GM23338 (cell line): ENCODE measurements around the gene SCGB3A2. TPM values are rescaled to one million over a fixed set of nuclear protein-coding genes. Genes with fewer than 3 reads are reported as not detected.
"Not testable (repeated sequence)": the region's sequence is repeated elsewhere in the genome, so short reads cannot be mapped to it uniquely, and the experiment has no call there.

Experiments used
- ATAC-seq: fragments of 200-7000 bp; cut with Tn5 transposase; 3 replicates; pipeline ENCODE4 v1.9.1; 2020
- DNase-seq: peaks from one replicate; pipeline ENCODE4 v3.0.0-alpha.2; 2015; ENCODE audit warnings: low spot score
- H2AFZ ChIP-seq: fragments of 200-600 bp; sonication (generic); 2 replicates; pipeline ENCODE4 v1.8.0; 2016; ENCODE audit warnings: antibody characterized with exemption, mild to moderate bottlenecking, moderate library complexity
- H3F3A ChIP-seq: fragments of 200-600 bp; sonication (generic); replicated peaks from 2 replicates; pipeline ENCODE4 v1.8.0; 2017; ENCODE audit warnings: antibody characterized with exemption, mixed run types, low read depth
- H3K27ac ChIP-seq: fragments of 200-600 bp; sonication (generic); 2 replicates; pipeline ENCODE4 v1.6.1; 2016; ENCODE audit warnings: low read depth
- H3K27me3 ChIP-seq: fragments of 200-600 bp; sonication (generic); 2 replicates; pipeline ENCODE4 v1.8.0; 2016; ENCODE audit warnings: mild to moderate bottlenecking, mixed run types, moderate library complexity; ENCODE audit not compliant: insufficient read depth
- H3K36me3 ChIP-seq: fragments of 200-600 bp; sonication (generic); 2 replicates; pipeline ENCODE4 v1.8.0; 2016; ENCODE audit warnings: mild to moderate bottlenecking; ENCODE audit not compliant: insufficient read depth
- H3K4me1 ChIP-seq: fragments of 200-600 bp; sonication (generic); 2 replicates; pipeline ENCODE4 v1.8.0; 2016; ENCODE audit warnings: mild to moderate bottlenecking, moderate library complexity; ENCODE audit not compliant: insufficient read depth
- H3K4me2 ChIP-seq: fragments of 200-600 bp; sonication (generic); 2 replicates; pipeline ENCODE4 v1.7.1; 2017; ENCODE audit warnings: mixed run types
- H3K4me3 ChIP-seq: fragments of 200-600 bp; sonication (generic); 2 replicates; pipeline ENCODE4 v1.6.1; 2016; ENCODE audit warnings: mixed run types
- H3K79me2 ChIP-seq: fragments of 200-600 bp; sonication (generic); replicated peaks from 2 replicates; pipeline ENCODE4 v1.8.0; 2017; ENCODE audit warnings: mild to moderate bottlenecking; ENCODE audit not compliant: insufficient read depth
- H3K9me2 ChIP-seq: fragments of 200-600 bp; sonication (generic); 2 replicates; pipeline ENCODE4 v1.8.0; 2017; ENCODE audit not compliant: insufficient read depth
- H4K20me1 ChIP-seq: fragments of 200-600 bp; sonication (generic); replicated peaks from 2 replicates; pipeline ENCODE4 v1.8.0; 2017; ENCODE audit warnings: mild to moderate bottlenecking; ENCODE audit not compliant: insufficient read depth
- H3K27ac Mint-ChIP-seq: 2 replicates; pipeline ENCODE4 v1.8.0; 2020; ENCODE audit warnings: inconsistent platforms, mild to moderate bottlenecking, moderate library complexity, mixed read lengths
- H3K27me3 Mint-ChIP-seq: 3 replicates; pipeline ENCODE4 v1.8.0; 2022; ENCODE audit warnings: low read depth, mild to moderate bottlenecking, moderate library complexity, mixed read lengths, inconsistent platforms; ENCODE audit not compliant: insufficient read depth, poor library complexity
- H3K36me3 Mint-ChIP-seq: 3 replicates; pipeline ENCODE4 v1.8.0; 2021; ENCODE audit warnings: low read depth, mild to moderate bottlenecking, inconsistent platforms, moderate library complexity, mixed read lengths
- H3K4me1 Mint-ChIP-seq: 3 replicates; pipeline ENCODE4 v1.8.0; 2020; ENCODE audit warnings: mild to moderate bottlenecking, inconsistent platforms, mixed read lengths
- H3K4me3 Mint-ChIP-seq: 3 replicates; pipeline ENCODE4 v1.8.0; 2021; ENCODE audit warnings: moderate library complexity, mild to moderate bottlenecking, inconsistent platforms, mixed read lengths
- H3K9me3 Mint-ChIP-seq: 3 replicates; pipeline ENCODE4 v1.8.0; 2020; ENCODE audit warnings: moderate library complexity, mild to moderate bottlenecking, inconsistent platforms, mixed read lengths
- CREB1 ChIP-seq: fragments of 250-450 bp; sonication (Bioruptor Pico); IDR thresholded peaks from 2 replicates; pipeline ENCODE4 v1.5.0; 2020; ENCODE audit warnings: low read depth, mild to moderate bottlenecking, moderate library complexity
- NANOG ChIP-seq: IDR thresholded peaks from 2 replicates; pipeline ENCODE4 v1.6.1; 2016; ENCODE audit warnings: antibody characterized with exemption, borderline replicate concordance
- POLR2AphosphoS5 ChIP-seq: IDR thresholded peaks from 2 replicates; pipeline ENCODE4 v1.6.1; 2016; ENCODE audit warnings: antibody characterized with exemption, low read depth
- ZNF114 ChIP-seq: fragments of 250-450 bp; sonication (Bioruptor Pico); IDR thresholded peaks from 2 replicates; pipeline ENCODE4 v1.5.0; 2020; ENCODE audit warnings: mild to moderate bottlenecking, moderate library complexity
- polyA plus RNA-seq: library from polyadenylated mRNA; unstranded; fragments of >200 nt; fragmentation: Nextera tagmentation; extraction: Ambion mirVana; gene quantifications from 2 replicates; pipeline ENCODE4 v1.2.1, GENCODE V29; 2016
- total RNA-seq: library from RNA; depleted of rRNA; stranded (reverse); fragments of >200 nt; shearing (Covaris generic); gene quantifications from 2 replicates; pipeline ENCODE4 v1.2.3, GENCODE V29; 2014
- TF ChIP-seq, protein P1 (sequence below): fragments of 250-450 bp; sonication (Bioruptor Pico); IDR thresholded peaks from 2 replicates; pipeline ENCODE4 v1.5.0; 2020; ENCODE audit warnings: mild to moderate bottlenecking, moderate library complexity

SCGB3A2 gene
- total and polyA plus RNA-seq, 2 experiments from 2014 or later: 36.1 to 256 TPM

- peak overlapping the region; percentile 86 for H3K4me3 Mint-ChIP-seq
- peak; percentile 89 for ATAC-seq
- H3K27ac Mint-ChIP-seq: peak overlapping the region; percentile 98
- not testable (repeated sequence) for H2AFZ ChIP-seq, H3K27me3 ChIP-seq, H3K36me3 ChIP-seq, H3F3A ChIP-seq, H3K9me2 ChIP-seq, H3K9me3 Mint-ChIP-seq, H4K20me1 ChIP-seq
- H3K79me2 ChIP-seq: peaks cover 70% of the 10 kb centered on the region
- H3K36me3 Mint-ChIP-seq: peaks cover 54% of the 10 kb centered on the region
- peaks cover 81% of the 10 kb centered on the region for H3K4me1 Mint-ChIP-seq
- H3K4me2 ChIP-seq: peak overlapping the region; percentile 85
- TF ChIP-seq NANOG: peak; percentile 81
- TF ChIP-seq POLR2AphosphoS5: peak; percentile 64
- peak; percentile 21; the same call in 1 of the 2 replicates for TF ChIP-seq CREB1 (CRISPR knock-in tag)
- peaks cover 45% of the 10 kb centered on the region for H3K4me1 ChIP-seq
- peak overlapping the region; percentile 100 for H3K27ac ChIP-seq
- H3K27me3 Mint-ChIP-seq: peaks cover 35% of the 10 kb centered on the region
- peak overlapping the region; percentile 91 for H3K4me3 ChIP-seq
- DNase-seq: peak; percentile 88
Observed at GRCh38 chr5:147874118-147874875, 4.2 kb upstream of the SCGB3A2 start.

- Histone ChIP-seq H3K27ac (peak overlapping the region; percentile 100), H3K4me1 (peaks cover 47% of the 10 kb centered on the region), H4K20me1 (no peaks in the 10 kb centered on the region), H3K4me2 (peak overlapping the region; percentile 73), H3K4me3 (peak overlapping the region; percentile 91), H2AFZ (no peak overlapping the region), H3K27me3 (no peaks in the 10 kb centered on the region), H3F3A (peaks cover 3% of the 10 kb centered on the region; the same call in 1 of the 2 replicates), H3K9me2 (no peaks in the 10 kb centered on the region), H3K36me3 (peaks cover 6% of the 10 kb centered on the region; the same call in 1 of the 2 replicates), H3K79me2 (peaks cover 72% of the 10 kb centered on the region)
- Mint-ChIP-seq H3K4me3 (peak overlapping the region; percentile 86), H3K27me3 (peaks cover 33% of the 10 kb centered on the region), H3K27ac (peak overlapping the region; percentile 98), H3K4me1 (peaks cover 77% of the 10 kb centered on the region), H3K9me3 (no peaks in the 10 kb centered on the region; the same call in 2 of the 3 replicates), H3K36me3 (peaks cover 47% of the 10 kb centered on the region)
- ATAC-seq: peak; percentile 86
- peak; percentile 90 for DNase-seq
- TF ChIP-seq CREB1 (CRISPR knock-in tag) (0 out of 2 replicates have a peak, but pooled peaks have one; percentile 3), POLR2AphosphoS5 (peak; percentile 29; the same call in 1 of the 2 replicates), NANOG (peak; percentile 71; the same call in 1 of the 2 replicates), ZNF114 (0 out of 2 replicates have a peak, but pooled peaks have one; percentile 59)
- TF ChIP-seq, protein P1, sequence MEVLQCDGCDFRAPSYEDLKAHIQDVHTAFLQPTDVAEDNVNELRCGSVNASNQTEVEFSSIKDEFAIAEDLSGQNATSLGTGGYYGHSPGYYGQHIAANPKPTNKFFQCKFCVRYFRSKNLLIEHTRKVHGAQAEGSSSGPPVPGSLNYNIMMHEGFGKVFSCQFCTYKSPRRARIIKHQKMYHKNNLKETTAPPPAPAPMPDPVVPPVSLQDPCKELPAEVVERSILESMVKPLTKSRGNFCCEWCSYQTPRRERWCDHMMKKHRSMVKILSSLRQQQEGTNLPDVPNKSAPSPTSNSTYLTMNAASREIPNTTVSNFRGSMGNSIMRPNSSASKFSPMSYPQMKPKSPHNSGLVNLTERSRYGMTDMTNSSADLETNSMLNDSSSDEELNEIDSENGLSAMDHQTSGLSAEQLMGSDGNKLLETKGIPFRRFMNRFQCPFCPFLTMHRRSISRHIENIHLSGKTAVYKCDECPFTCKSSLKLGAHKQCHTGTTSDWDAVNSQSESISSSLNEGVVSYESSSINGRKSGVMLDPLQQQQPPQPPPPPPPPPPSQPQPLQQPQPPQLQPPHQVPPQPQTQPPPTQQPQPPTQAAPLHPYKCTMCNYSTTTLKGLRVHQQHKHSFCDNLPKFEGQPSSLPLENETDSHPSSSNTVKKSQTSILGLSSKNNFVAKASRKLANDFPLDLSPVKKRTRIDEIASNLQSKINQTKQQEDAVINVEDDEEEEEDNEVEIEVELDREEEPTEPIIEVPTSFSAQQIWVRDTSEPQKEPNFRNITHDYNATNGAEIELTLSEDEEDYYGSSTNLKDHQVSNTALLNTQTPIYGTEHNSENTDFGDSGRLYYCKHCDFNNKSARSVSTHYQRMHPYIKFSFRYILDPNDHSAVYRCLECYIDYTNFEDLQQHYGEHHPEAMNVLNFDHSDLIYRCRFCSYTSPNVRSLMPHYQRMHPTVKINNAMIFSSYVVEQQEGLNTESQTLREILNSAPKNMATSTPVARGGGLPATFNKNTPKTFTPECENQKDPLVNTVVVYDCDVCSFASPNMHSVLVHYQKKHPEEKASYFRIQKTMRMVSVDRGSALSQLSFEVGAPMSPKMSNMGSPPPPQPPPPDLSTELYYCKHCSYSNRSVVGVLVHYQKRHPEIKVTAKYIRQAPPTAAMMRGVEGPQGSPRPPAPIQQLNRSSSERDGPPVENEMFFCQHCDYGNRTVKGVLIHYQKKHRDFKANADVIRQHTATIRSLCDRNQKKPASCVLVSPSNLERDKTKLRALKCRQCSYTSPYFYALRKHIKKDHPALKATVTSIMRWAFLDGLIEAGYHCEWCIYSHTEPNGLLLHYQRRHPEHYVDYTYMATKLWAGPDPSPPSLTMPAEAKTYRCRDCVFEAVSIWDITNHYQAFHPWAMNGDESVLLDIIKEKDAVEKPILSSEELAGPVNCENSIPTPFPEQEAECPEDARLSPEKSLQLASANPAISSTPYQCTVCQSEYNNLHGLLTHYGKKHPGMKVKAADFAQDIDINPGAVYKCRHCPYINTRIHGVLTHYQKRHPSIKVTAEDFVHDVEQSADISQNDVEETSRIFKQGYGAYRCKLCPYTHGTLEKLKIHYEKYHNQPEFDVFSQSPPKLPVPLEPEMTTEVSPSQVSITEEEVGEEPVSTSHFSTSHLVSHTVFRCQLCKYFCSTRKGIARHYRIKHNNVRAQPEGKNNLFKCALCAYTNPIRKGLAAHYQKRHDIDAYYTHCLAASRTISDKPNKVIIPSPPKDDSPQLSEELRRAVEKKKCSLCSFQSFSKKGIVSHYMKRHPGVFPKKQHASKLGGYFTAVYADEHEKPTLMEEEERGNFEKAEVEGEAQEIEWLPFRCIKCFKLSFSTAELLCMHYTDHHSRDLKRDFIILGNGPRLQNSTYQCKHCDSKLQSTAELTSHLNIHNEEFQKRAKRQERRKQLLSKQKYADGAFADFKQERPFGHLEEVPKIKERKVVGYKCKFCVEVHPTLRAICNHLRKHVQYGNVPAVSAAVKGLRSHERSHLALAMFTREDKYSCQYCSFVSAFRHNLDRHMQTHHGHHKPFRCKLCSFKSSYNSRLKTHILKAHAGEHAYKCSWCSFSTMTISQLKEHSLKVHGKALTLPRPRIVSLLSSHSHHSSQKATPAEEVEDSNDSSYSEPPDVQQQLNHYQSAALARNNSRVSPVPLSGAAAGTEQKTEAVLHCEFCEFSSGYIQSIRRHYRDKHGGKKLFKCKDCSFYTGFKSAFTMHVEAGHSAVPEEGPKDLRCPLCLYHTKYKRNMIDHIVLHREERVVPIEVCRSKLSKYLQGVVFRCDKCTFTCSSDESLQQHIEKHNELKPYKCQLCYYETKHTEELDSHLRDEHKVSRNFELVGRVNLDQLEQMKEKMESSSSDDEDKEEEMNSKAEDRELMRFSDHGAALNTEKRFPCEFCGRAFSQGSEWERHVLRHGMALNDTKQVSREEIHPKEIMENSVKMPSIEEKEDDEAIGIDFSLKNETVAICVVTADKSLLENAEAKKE: no peak
Observed at GRCh38 chr5:147874910-147875367, 3.6 kb upstream of the SCGB3A2 start.
